Measurements from ENCODE around the gene NCBP3.
A peak's percentile ranks its signal among the peaks of the same experiment; 100 is the strongest.

Gene NCBP3

GRCh38 chr17:3880983-3881382, 34.9 kb upstream of the NCBP3 start:
- H3K4me3 ChIP-seq (replicated peaks in 1 of 2; ENCODE audit: low read depth in 2 of 2, low read length in 2 of 2) = no peak overlapping the region
- no peak for DNase-seq (ENCODE audit: low read depth in 2 of 2)
- TF ChIP-seq, protein P1, sequence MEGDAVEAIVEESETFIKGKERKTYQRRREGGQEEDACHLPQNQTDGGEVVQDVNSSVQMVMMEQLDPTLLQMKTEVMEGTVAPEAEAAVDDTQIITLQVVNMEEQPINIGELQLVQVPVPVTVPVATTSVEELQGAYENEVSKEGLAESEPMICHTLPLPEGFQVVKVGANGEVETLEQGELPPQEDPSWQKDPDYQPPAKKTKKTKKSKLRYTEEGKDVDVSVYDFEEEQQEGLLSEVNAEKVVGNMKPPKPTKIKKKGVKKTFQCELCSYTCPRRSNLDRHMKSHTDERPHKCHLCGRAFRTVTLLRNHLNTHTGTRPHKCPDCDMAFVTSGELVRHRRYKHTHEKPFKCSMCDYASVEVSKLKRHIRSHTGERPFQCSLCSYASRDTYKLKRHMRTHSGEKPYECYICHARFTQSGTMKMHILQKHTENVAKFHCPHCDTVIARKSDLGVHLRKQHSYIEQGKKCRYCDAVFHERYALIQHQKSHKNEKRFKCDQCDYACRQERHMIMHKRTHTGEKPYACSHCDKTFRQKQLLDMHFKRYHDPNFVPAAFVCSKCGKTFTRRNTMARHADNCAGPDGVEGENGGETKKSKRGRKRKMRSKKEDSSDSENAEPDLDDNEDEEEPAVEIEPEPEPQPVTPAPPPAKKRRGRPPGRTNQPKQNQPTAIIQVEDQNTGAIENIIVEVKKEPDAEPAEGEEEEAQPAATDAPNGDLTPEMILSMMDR (IDR thresholded peaks at IDR 0.05; ENCODE audit: low read depth, low read length) = no peak

DNA sequence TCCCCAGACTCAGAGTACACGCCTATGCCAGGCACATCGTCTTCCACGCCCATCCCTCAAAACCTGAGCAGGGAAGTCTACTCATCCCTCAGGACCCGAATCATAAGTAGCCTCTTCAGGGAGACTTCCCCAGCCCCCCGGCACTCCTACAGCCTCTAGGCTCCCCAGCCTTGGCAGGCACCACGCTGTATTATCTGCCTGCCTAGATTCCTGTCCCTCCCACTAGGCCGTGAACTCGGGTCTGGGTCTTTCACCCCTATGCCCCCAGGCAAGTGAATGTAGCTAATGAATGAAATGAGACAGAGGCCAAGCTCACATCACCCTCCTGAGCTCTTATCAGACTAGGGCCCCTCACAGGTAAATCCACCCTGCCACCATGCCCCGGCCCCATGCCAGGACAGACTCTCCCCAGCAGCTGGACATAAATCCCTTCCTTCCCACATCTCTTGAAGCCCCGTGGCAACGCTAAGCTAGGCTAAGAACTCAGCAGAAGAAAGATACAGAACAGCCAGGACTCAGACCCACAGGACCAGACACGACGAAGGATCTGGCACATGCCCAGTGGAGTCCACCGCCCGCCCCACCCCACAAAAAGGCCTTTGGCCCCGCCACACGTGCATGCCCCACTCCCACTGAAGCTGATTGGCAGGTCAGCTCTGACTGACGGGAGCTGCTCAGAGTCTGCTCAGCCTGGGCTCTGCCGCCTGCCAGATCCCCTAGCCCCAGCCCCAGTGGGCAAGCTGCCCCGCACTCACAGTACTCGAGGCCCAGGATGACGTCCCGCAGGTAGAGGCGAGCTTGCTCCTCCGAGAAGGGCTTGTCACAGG, 33.8 kb upstream of the NCBP3 start:
- TF ChIP-seq, protein P1 (IDR thresholded peaks at IDR 0.05; ENCODE audit: low read depth, low read length) = no peak
- H3K4me3 ChIP-seq (replicated peaks in 1 of 2; ENCODE audit: low read depth in 2 of 2, low read length in 2 of 2) = no peak overlapping the region
- no peak for DNase-seq (ENCODE audit: low read depth in 2 of 2)

GRCh38 chr17:3879186-3879585, 33.1 kb upstream of the NCBP3 start:
- TF ChIP-seq, protein P1 (IDR thresholded peaks at IDR 0.05; ENCODE audit: low read depth, low read length) = no peak
- DNase-seq (ENCODE audit: low read depth in 2 of 2) = peak; percentile 57 to 68
- no peak overlapping the region for H3K4me3 ChIP-seq (replicated peaks in 1 of 2; ENCODE audit: low read depth in 2 of 2, low read length in 2 of 2)

- TF ChIP-seq, protein P1 (IDR thresholded peaks at IDR 0.05; ENCODE audit: low read depth, low read length) = no peak
- no peak overlapping the region for H3K4me3 ChIP-seq (replicated peaks in 1 of 2; ENCODE audit: low read depth in 2 of 2, low read length in 2 of 2)
- DNase-seq (ENCODE audit: low read depth in 2 of 2) = no peak
Measured at GRCh38 chr17:3877220-3877619, 31.2 kb upstream of the NCBP3 start.

- no peak for DNase-seq (ENCODE audit: low read depth in 2 of 2)
- H3K4me3 ChIP-seq (replicated peaks in 1 of 2; ENCODE audit: low read depth in 2 of 2, low read length in 2 of 2) = no peak overlapping the region
- TF ChIP-seq, protein P1 (IDR thresholded peaks at IDR 0.05; ENCODE audit: low read depth, low read length) = no peak
Measured at GRCh38 chr17:3875317-3875716, 29.3 kb upstream of the NCBP3 start.

DNA sequence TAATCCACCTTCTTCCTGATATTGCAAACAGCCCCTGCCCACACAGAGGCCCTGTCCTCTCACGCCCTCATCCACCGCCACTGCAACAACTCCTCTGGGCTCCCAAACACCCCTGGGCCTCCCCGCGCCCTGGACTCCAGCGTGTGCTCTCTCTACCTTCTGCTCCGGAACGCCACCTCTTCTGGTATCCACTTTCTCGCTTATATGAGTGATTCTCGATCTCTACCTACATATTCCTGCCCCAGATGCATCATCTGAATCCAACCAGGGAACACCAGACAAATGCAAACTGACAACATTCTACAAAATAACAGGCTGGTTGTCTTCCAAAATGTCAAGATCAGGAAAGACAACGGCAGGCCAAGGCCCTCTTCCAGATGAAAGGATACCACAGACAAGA, 27.8 kb upstream of the NCBP3 start:
- TF ChIP-seq, protein P1 (IDR thresholded peaks at IDR 0.05; ENCODE audit: low read depth, low read length) = no peak
- no peak overlapping the region for H3K4me3 ChIP-seq (replicated peaks in 1 of 2; ENCODE audit: low read depth in 2 of 2, low read length in 2 of 2)
- DNase-seq (ENCODE audit: low read depth in 2 of 2) = no peak
